ENCODE results near the gene PRKRA.

GRCh38 chr2:178480227-178481181 lies 29.5 kb upstream of the PRKRA start, which contains the start of gene PLEKHA3:
- TF ChIP-seq POLR2AphosphoS5 (IDR thresholded peaks at IDR 0.05), result peak; percentile 65
- peak; percentile 23 for TF ChIP-seq CTCF (IDR thresholded peaks at IDR 0.05; ENCODE audit: poor library complexity, severe bottlenecking)
- TF ChIP-seq EZH2 (IDR thresholded peaks at IDR 0.05; ENCODE audit: borderline replicate concordance, insufficient read depth, low read length, poor library complexity, severe bottlenecking), result no peak
- TF ChIP-seq TAF1 (IDR thresholded peaks at IDR 0.05; ENCODE audit: low read depth), result no peak
- TF ChIP-seq REST (IDR thresholded peaks at IDR 0.05; ENCODE audit: borderline replicate concordance), result peak; percentile 39
